ENCODE measurements around the gene OSCP1.

OSCP1 gene

GRCh38 chr1:36382669-36383068 lies 67.6 kb downstream of the OSCP1 start:
- peaks cover 88% of the 10 kb centered on the region for H3K79me2 ChIP-seq (ENCODE audit: control insufficient read depth, low read length)
- peaks cover 88% of the 10 kb centered on the region for H3K4me1 ChIP-seq (ENCODE audit: control insufficient read depth, low read length)
- H3K4me2 ChIP-seq (ENCODE audit: low read length): peak overlapping the region; percentile 76
- H3K4me3 ChIP-seq (ENCODE audit: low read length): no peak overlapping the region
- no peaks in the 10 kb centered on the region for H3K27me3 ChIP-seq (ENCODE audit: control insufficient read depth, low read length)
- H3K36me3 ChIP-seq (ENCODE audit: control insufficient read depth, low read length): peaks cover 78% of the 10 kb centered on the region
- H3F3A ChIP-seq (ENCODE audit: control insufficient read depth, insufficient read depth): peaks cover 15% of the 10 kb centered on the region
- TF ChIP-seq CTCF (IDR thresholded peaks at IDR 0.05; ENCODE audit: low read depth, low read length, poor library complexity, severe bottlenecking) (no peak), EZH2phosphoT487 (IDR thresholded peaks at IDR 0.05; ENCODE audit: borderline replicate concordance, low read length) (no peak)
- H3K9me2 ChIP-seq (replicated peaks; ENCODE audit: control insufficient read depth, low read length): no peaks in the 10 kb centered on the region
- no peak overlapping the region for H3K27ac ChIP-seq (ENCODE audit: low read depth, low read length)
- no peaks in the 10 kb centered on the region for H3K9me3 ChIP-seq (ENCODE audit: control insufficient read depth, insufficient read depth, low read length)
- peaks cover 22% of the 10 kb centered on the region; the same call in 1 of the 2 replicates for H4K20me1 ChIP-seq (ENCODE audit: control insufficient read depth, insufficient read depth, low read depth, low read length)

GRCh38 chr1:36382231-36382630 lies 68.0 kb downstream of the OSCP1 start:
- Histone ChIP-seq H3K36me3 (ENCODE audit: control insufficient read depth, low read length) (peaks cover 76% of the 10 kb centered on the region), H3K27ac (ENCODE audit: low read depth, low read length) (no peak overlapping the region), H3K27me3 (ENCODE audit: control insufficient read depth, low read length) (no peaks in the 10 kb centered on the region), H3F3A (ENCODE audit: control insufficient read depth, insufficient read depth) (peaks cover 11% of the 10 kb centered on the region), H3K9me3 (ENCODE audit: control insufficient read depth, insufficient read depth, low read length) (no peaks in the 10 kb centered on the region), H3K4me3 (ENCODE audit: low read length) (no peak overlapping the region), H3K79me2 (ENCODE audit: control insufficient read depth, low read length) (peaks cover 89% of the 10 kb centered on the region), H3K9me2 (replicated peaks; ENCODE audit: control insufficient read depth, low read length) (no peaks in the 10 kb centered on the region), H3K4me1 (ENCODE audit: control insufficient read depth, low read length) (peaks cover 88% of the 10 kb centered on the region), H3K4me2 (ENCODE audit: low read length) (peak overlapping the region; percentile 76), H4K20me1 (ENCODE audit: control insufficient read depth, insufficient read depth, low read depth, low read length) (peaks cover 22% of the 10 kb centered on the region; the same call in 1 of the 2 replicates)
- TF ChIP-seq CTCF (IDR thresholded peaks at IDR 0.05; ENCODE audit: low read depth, low read length, poor library complexity, severe bottlenecking) (no peak), EZH2phosphoT487 (IDR thresholded peaks at IDR 0.05; ENCODE audit: borderline replicate concordance, low read length) (no peak)

- Histone ChIP-seq H3K36me3 (ENCODE audit: control insufficient read depth, low read length) (peaks cover 73% of the 10 kb centered on the region), H3K4me2 (ENCODE audit: low read length) (peak overlapping the region; percentile 76), H3K4me1 (ENCODE audit: control insufficient read depth, low read length) (peaks cover 86% of the 10 kb centered on the region), H3K27ac (ENCODE audit: low read depth, low read length) (no peak overlapping the region), H3K79me2 (ENCODE audit: control insufficient read depth, low read length) (peaks cover 93% of the 10 kb centered on the region), H3F3A (ENCODE audit: control insufficient read depth, insufficient read depth) (peaks cover 5% of the 10 kb centered on the region), H3K9me3 (ENCODE audit: control insufficient read depth, insufficient read depth, low read length) (no peaks in the 10 kb centered on the region), H4K20me1 (ENCODE audit: control insufficient read depth, insufficient read depth, low read depth, low read length) (peaks cover 22% of the 10 kb centered on the region; the same call in 1 of the 2 replicates), H3K4me3 (ENCODE audit: low read length) (no peak overlapping the region), H3K9me2 (replicated peaks; ENCODE audit: control insufficient read depth, low read length) (no peaks in the 10 kb centered on the region), H3K27me3 (ENCODE audit: control insufficient read depth, low read length) (no peaks in the 10 kb centered on the region)
- TF ChIP-seq CTCF (IDR thresholded peaks at IDR 0.05; ENCODE audit: low read depth, low read length, poor library complexity, severe bottlenecking): no peak
- TF ChIP-seq EZH2phosphoT487 (IDR thresholded peaks at IDR 0.05; ENCODE audit: borderline replicate concordance, low read length): no peak
These were observed 68.8 kb downstream of the OSCP1 start for GRCh38 chr1:36381405-36381804.

Data from DOHH2 (cell line).